NB4 (cell line): Measurements from ENCODE around the gene OFD1.
A peak's percentile ranks its signal among the peaks of the same experiment; 100 is the strongest.

Experiments
- DNase-seq: peaks from one replicate; pipeline ENCODE4 v3.0.0; 2010; ENCODE audit warnings: low read depth
- H3K4me3 ChIP-seq: one replicate; pipeline ENCODE4 v1.5.1; 2011; ENCODE audit warnings: mild to moderate bottlenecking, low read depth, low read length, moderate library complexity
- MYC ChIP-seq: IDR thresholded peaks from 2 replicates; pipeline ENCODE4 v1.6.1; 2011; ENCODE audit warnings: low read depth, low read length
- POLR2A ChIP-seq: IDR thresholded peaks from 2 replicates; pipeline ENCODE4 v1.6.1; 2011; ENCODE audit warnings: mild to moderate bottlenecking; ENCODE audit not compliant: insufficient read length; ENCODE audit errors: extremely low read depth
- TF ChIP-seq, protein P1 (sequence below): IDR thresholded peaks from one replicate; pipeline ENCODE4 v1.5.1; 2012; ENCODE audit warnings: low read depth, low read length
- TF ChIP-seq, protein P2 (sequence below): IDR thresholded peaks from 2 replicates; pipeline ENCODE4 v1.6.1; 2011; ENCODE audit warnings: low read depth, low read length

Gene OFD1

DNA sequence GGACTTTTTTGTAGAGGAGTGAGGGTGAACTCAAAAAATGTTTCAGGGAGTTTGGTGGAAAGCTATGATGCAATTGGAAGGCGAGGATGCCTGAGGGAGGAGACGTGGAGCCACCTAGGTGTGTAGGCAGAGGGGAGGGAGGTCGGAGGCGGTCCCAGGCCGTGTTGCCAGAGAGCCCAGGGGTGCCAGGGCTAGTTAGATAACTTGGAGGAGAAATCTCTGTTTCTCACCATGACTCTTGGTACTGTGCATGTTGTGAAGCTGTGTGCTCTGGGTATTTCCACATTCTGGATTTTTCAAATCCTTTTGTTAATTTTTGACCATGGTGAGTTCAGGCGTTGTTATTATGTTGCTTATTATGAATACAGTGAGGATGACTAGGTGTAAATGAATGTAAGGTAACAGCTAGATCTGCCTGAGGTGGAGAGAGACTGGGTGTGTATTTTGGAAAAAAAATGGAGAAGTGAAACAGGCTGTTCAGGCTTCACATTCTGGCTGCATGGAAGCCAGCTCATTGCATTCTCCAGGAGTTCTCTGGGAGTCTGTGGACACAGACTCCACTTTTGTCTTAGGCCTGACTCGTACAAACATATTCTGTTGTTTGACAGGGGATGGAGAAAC lies 41.1 kb upstream of the OFD1 start:
- H3K4me3 ChIP-seq, result no peak overlapping the region
- DNase-seq, result no peak
- TF ChIP-seq MYC, result no peak
- no peak for TF ChIP-seq POLR2A
- TF ChIP-seq, protein P1, sequence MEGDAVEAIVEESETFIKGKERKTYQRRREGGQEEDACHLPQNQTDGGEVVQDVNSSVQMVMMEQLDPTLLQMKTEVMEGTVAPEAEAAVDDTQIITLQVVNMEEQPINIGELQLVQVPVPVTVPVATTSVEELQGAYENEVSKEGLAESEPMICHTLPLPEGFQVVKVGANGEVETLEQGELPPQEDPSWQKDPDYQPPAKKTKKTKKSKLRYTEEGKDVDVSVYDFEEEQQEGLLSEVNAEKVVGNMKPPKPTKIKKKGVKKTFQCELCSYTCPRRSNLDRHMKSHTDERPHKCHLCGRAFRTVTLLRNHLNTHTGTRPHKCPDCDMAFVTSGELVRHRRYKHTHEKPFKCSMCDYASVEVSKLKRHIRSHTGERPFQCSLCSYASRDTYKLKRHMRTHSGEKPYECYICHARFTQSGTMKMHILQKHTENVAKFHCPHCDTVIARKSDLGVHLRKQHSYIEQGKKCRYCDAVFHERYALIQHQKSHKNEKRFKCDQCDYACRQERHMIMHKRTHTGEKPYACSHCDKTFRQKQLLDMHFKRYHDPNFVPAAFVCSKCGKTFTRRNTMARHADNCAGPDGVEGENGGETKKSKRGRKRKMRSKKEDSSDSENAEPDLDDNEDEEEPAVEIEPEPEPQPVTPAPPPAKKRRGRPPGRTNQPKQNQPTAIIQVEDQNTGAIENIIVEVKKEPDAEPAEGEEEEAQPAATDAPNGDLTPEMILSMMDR, result no peak
- TF ChIP-seq, protein P2, sequence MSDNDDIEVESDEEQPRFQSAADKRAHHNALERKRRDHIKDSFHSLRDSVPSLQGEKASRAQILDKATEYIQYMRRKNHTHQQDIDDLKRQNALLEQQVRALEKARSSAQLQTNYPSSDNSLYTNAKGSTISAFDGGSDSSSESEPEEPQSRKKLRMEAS, result no peak

DNA sequence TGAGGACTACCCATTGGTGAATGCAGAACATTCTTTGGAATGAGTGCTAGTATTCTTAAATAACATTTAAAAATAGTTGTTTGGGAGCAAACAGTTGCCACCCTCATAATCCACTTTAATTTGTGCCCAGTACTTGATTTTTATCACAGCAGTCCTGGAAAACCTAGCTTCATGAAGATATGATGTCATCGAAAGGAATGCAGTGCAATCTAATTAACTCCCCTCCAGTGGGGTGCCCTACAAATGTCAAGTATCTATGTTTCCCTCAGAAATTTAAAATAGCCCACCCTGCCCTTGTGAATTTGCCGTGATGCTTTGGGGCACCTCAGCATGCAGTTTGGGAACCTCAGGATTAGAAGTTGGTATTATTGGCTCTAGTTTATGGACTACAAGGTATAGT lies 40.2 kb upstream of the OFD1 start:
- no peak overlapping the region for H3K4me3 ChIP-seq
- DNase-seq, result no peak
- no peak for TF ChIP-seq MYC
- TF ChIP-seq, protein P2, result no peak
- TF ChIP-seq, protein P1, result no peak
- no peak for TF ChIP-seq POLR2A

DNA sequence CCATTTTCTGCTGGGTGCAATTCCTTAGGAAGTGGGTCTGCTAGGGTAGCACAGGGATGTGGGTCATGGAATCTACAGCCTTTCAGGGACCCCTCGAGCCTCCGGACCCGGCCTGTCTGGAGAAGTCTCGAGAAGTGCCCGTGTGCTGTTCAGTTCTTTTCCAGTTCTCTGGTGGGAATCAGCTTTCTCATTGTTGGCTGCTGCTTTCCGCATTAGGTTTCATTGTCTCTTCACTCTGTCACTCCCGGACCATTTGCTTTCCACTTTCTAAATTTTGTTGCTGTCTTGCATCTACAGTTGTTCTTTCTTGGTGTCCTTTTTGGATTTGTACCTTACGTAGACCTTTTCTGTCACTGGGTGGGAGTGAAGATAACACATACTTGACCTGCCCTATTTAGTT lies 39.6 kb upstream of the OFD1 start:
- H3K4me3 ChIP-seq, result no peak overlapping the region
- DNase-seq, result no peak
- no peak for TF ChIP-seq MYC
- TF ChIP-seq, protein P2, result no peak
- TF ChIP-seq, protein P1, result no peak
- TF ChIP-seq POLR2A, result no peak

DNA sequence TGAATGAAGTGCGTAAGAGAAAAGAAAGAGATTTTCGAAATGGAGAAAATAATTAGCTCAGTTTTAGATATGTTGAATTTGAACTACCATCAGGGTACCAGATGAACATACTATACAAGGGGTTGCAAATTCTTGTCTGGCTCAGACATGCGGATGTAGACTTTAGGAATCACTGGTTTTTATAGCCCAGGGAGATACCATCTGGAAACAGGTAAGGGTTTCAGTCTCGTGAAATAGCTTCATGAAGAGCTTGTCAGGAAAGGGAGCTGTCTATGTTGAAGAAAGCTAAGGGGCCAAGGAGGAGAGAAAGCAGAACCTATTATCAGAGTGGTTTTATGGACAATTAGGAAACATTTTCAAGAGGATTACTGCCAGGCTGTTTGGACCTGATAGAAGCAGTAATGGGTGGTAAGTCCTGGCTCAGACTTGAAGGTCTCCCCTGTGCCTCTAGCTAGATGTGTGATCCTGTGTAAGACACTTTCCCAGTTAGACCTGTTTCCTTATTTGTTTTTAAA lies 38.9 kb upstream of the OFD1 start:
- TF ChIP-seq POLR2A, result no peak
- TF ChIP-seq, protein P2, result no peak
- TF ChIP-seq, protein P1, result no peak
- no peak for TF ChIP-seq MYC
- peak; percentile 20 for DNase-seq
- H3K4me3 ChIP-seq, result no peak overlapping the region

DNA sequence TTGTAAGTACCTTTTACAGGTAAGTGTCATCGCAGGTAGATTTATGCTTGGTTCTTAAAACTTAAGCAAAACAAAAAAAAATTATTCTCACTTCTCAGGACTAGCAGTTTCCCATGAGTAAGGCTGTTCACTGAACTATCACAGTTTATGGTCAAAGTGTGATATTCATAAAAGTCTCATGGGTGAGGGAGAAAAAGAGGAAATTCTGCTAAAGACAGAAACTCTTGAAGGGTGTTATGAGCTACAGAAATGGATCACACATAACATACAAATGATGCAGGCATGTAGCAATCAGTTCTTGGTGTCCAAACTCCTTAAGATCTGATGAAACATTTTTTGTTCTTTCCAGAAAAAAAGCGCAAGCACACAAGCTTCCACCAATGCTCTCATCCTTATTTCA lies 37.1 kb upstream of the OFD1 start:
- peak; percentile 49 for DNase-seq
- H3K4me3 ChIP-seq, result no peak overlapping the region
- no peak for TF ChIP-seq MYC
- TF ChIP-seq, protein P1, result no peak
- no peak for TF ChIP-seq POLR2A
- TF ChIP-seq, protein P2, result no peak
